ENCODE data around the gene F10.
"Not testable (repeated sequence)": the region's sequence is repeated elsewhere in the genome, so short reads cannot be mapped to it uniquely, and the experiment has no call there.

Gene F10

GRCh38 chr13:113106711-113107351 is 15.8 kb upstream of the F10 start:
- H3K27ac ChIP-seq: no peak overlapping the region
- TF ChIP-seq CTCF (conservative IDR thresholded peaks at IDR 0.05): no peak

DNA sequence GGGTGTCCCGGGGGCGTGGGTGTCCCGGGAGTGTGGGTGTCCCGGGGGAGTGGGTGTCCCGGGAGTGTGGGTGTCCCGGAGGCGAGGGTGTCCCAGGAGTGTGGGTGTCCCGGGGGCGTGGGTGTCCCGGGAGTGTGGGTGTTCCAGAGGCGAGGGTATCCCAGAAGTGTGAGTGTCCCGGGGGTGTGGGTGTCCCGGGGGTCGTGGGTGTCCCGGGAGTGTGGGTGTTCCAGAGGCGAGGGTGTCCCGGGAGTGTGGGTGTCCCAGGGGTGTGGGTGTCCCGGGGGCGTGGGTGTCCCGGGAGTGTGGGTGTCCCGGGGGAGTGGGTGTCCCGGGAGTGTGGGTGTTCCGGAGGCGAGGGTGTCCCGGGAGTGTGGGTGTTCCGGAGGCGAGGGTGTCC is 14.1 kb upstream of the F10 start:
- not testable (repeated sequence) for H3K27ac ChIP-seq

- no peak for TF ChIP-seq CTCF (conservative IDR thresholded peaks at IDR 0.05)
- H3K27ac ChIP-seq: no peak overlapping the region
Observed at GRCh38 chr13:113109151-113110047, 13.2 kb upstream of the F10 start.

GRCh38 chr13:113110048-113110851 is 12.3 kb upstream of the F10 start:
- no peak for TF ChIP-seq CTCF (conservative IDR thresholded peaks at IDR 0.05)
- H3K27ac ChIP-seq: no peak overlapping the region

GRCh38 chr13:113110852-113111315 is 11.7 kb upstream of the F10 start:
- no peak overlapping the region for H3K27ac ChIP-seq
- no peak for TF ChIP-seq CTCF (conservative IDR thresholded peaks at IDR 0.05)

DNA sequence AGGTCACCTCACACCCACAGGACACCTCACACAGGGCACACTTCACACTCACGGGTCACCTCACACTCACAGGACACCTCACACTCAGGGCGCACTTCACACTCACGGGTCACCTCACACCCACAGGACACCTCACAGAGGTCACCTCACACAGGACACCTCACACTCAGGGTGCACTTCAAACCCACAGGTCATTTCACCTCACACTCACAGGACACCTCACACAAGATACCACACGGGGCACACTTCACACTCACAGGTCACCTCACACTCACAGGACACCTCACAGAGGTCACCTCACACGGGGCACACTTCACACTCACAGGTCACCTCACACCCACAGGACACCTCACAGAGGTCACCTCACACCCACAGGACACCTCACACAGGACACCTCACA is 10.8 kb upstream of the F10 start:
- not testable (repeated sequence) for H3K27ac ChIP-seq

DNA sequence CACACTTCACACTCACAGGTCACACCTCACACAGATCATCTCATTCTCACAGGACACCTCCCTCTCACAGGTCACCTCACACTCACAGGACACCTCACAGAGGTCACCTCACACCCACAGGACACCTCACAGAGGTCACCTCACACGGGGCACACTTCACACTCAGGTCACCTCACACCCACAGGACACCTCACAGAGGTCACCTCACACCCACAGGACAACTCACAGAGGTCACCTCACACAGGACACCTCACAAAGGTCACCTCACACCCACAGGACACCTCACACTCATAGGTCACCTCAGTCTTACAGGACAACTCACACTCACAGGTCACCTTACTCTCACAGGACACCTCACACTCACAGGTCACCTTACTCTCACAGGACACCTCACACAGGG is 10.1 kb upstream of the F10 start:
- not testable (repeated sequence) for H3K27ac ChIP-seq

- no peak overlapping the region for H3K27ac ChIP-seq
- TF ChIP-seq CTCF (conservative IDR thresholded peaks at IDR 0.05): no peak
Observed at GRCh38 chr13:113112893-113113845, 9.4 kb upstream of the F10 start.

All from VCaP (cell line).